Thyroid gland (tissue), 4 donors: ENCODE results near the gene COASY.

Source experiments
- POLR2A ChIP-seq, 2 donors: fragments of 450-650 bp; IDR thresholded peaks; one replicate each; pipeline ENCODE4 v1.6.1; 2017; ENCODE audit warnings: antibody characterized with exemption in 2 of 2, mild to moderate bottlenecking in 2 of 2, moderate library complexity in 1 of 2
- TF ChIP-seq, protein P1 (sequence below), 6 experiments: fragments of 200-600 bp in 3 of 6; fragments of 450-650 bp in 3 of 6; sonication (generic) in 3 of 6; IDR thresholded peaks; one replicate each; pipeline ENCODE4 v1.5.1; 2016 to 2019; ENCODE audit warnings: antibody characterized with exemption in 6 of 6, mild to moderate bottlenecking in 2 of 6, inconsistent platforms in 1 of 6, moderate library complexity in 1 of 6

DNA sequence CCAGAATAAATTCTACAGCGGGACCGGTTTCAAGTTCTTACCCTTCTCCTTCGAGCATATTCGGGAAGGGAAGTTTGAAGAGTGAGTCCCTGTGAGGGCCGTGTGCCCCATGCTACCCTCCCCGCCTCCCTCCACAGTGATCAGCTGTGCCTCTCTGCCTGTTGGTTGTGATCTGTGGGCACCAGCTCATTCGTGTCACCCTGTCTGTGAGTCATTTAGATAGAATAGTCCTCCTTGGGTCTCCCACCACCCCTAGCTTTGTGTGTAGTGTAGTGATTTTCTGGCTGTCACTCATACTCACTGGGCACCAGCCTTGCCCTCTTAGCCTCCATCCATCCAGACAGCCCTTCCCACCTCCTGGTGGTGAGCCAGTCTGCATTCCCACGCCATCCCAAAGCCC, 40.9 kb upstream of the COASY start:
- TF ChIP-seq, protein P1, sequence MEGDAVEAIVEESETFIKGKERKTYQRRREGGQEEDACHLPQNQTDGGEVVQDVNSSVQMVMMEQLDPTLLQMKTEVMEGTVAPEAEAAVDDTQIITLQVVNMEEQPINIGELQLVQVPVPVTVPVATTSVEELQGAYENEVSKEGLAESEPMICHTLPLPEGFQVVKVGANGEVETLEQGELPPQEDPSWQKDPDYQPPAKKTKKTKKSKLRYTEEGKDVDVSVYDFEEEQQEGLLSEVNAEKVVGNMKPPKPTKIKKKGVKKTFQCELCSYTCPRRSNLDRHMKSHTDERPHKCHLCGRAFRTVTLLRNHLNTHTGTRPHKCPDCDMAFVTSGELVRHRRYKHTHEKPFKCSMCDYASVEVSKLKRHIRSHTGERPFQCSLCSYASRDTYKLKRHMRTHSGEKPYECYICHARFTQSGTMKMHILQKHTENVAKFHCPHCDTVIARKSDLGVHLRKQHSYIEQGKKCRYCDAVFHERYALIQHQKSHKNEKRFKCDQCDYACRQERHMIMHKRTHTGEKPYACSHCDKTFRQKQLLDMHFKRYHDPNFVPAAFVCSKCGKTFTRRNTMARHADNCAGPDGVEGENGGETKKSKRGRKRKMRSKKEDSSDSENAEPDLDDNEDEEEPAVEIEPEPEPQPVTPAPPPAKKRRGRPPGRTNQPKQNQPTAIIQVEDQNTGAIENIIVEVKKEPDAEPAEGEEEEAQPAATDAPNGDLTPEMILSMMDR (IDR thresholded peaks at IDR 0.05): no peak
- TF ChIP-seq POLR2A (IDR thresholded peaks at IDR 0.05): no peak
